RWPE2 (cell line): Measurements from ENCODE around the gene BAIAP2L1.

ENCODE experiments used
- ATAC-seq: fragments of 200-7000 bp; cut with Tn5 transposase; 3 replicates; pipeline ENCODE4 v1.9.1; 2021; ENCODE audit warnings: low read depth
- DNase-seq: peaks from one replicate; pipeline ENCODE4 v3.0.0-alpha.2; 2020; ENCODE audit warnings: low spot score
- H3K27ac ChIP-seq: fragments of 450-650 bp; 2 replicates; pipeline ENCODE4 v1.5.1; 2017; ENCODE audit warnings: mild to moderate bottlenecking; ENCODE audit not compliant: poor library complexity, severe bottlenecking
- H3K27me3 ChIP-seq: fragments of 250-450 bp; sonication (Bioruptor Pico); 2 replicates; pipeline ENCODE4 v1.5.1; 2021; ENCODE audit warnings: mild to moderate bottlenecking, moderate library complexity; ENCODE audit not compliant: insufficient read depth, poor library complexity, severe bottlenecking
- H3K36me3 ChIP-seq: fragments of 250-450 bp; sonication (Bioruptor Pico); 2 replicates; pipeline ENCODE4 v1.5.1; 2020; ENCODE audit warnings: low read depth, mild to moderate bottlenecking, moderate library complexity
- H3K4me1 ChIP-seq: fragments of 250-450 bp; sonication (Bioruptor Pico); 2 replicates; pipeline ENCODE4 v1.5.1; 2021; ENCODE audit warnings: mild to moderate bottlenecking, moderate library complexity; ENCODE audit not compliant: insufficient read depth, poor library complexity, severe bottlenecking
- H3K4me3 ChIP-seq: fragments of 250-450 bp; sonication (Bioruptor Pico); 2 replicates; pipeline ENCODE4 v1.5.1; 2021; ENCODE audit warnings: mild to moderate bottlenecking, moderate library complexity; ENCODE audit not compliant: severe bottlenecking
- H3K9me3 ChIP-seq: fragments of 250-450 bp; sonication (Bioruptor Pico); 2 replicates; pipeline ENCODE4 v1.5.1; 2021; ENCODE audit warnings: mild to moderate bottlenecking, moderate library complexity; ENCODE audit not compliant: severe bottlenecking
- TF ChIP-seq, protein P1 (sequence below): fragments of 450-650 bp; IDR thresholded peaks from one replicate; pipeline ENCODE4 v1.5.1; 2017; ENCODE audit warnings: mild to moderate bottlenecking, moderate library complexity; ENCODE audit not compliant: poor library complexity, severe bottlenecking

The BAIAP2L1 gene

DNA sequence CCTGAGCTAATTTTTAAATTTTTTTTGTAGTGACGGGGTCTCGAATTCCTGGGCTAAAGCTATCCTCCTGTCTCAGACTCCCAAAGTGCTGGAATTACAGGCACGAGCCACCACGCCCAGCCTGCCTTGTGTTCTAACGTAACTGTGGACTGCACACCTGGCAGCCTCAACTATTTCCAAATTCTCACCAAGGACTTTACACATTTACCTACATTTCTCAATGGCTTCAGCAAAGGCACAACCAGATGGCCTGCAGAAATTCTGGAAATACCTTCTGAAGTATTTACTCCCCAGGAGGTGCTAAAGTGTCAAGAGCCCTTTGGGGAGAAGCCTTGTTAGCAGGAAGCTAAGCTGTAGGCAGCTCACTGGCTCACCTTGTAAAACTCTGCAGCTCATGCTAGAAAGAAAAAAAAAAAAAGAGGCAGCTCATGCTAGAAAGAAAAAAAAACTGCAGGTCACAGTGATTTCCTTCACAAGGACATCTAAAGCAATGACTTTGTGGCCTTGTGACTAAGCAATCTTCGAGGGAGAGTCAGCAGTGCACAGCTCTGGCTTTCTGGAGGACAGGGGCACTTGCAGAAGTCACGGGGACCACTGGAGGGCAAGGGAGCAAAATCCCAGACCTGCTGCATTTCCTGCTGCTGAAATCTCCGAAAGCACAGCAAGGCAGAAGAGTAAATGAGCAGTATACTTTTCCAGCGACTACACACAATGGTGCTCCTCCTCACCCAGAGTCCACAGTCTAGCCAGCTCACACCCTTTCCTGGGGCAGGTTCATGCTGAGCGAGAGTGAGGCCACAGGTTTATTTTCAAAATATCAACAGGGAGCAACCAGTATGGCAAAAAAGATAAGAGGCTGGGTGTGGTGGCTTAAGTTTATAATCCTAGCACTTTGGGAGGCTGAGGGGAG, 40.4 kb downstream of the BAIAP2L1 start:
- H3K27me3 ChIP-seq: no peaks in the 10 kb centered on the region
- DNase-seq (no peak), ATAC-seq (no peak)
- peaks cover 23% of the 10 kb centered on the region for H3K4me1 ChIP-seq
- TF ChIP-seq, protein P1, sequence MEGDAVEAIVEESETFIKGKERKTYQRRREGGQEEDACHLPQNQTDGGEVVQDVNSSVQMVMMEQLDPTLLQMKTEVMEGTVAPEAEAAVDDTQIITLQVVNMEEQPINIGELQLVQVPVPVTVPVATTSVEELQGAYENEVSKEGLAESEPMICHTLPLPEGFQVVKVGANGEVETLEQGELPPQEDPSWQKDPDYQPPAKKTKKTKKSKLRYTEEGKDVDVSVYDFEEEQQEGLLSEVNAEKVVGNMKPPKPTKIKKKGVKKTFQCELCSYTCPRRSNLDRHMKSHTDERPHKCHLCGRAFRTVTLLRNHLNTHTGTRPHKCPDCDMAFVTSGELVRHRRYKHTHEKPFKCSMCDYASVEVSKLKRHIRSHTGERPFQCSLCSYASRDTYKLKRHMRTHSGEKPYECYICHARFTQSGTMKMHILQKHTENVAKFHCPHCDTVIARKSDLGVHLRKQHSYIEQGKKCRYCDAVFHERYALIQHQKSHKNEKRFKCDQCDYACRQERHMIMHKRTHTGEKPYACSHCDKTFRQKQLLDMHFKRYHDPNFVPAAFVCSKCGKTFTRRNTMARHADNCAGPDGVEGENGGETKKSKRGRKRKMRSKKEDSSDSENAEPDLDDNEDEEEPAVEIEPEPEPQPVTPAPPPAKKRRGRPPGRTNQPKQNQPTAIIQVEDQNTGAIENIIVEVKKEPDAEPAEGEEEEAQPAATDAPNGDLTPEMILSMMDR: no peak
- no peak overlapping the region for H3K4me3 ChIP-seq
- H3K27ac ChIP-seq: peak overlapping the region; percentile 97
- peaks cover 34% of the 10 kb centered on the region for H3K36me3 ChIP-seq
- H3K9me3 ChIP-seq: no peaks in the 10 kb centered on the region

DNA sequence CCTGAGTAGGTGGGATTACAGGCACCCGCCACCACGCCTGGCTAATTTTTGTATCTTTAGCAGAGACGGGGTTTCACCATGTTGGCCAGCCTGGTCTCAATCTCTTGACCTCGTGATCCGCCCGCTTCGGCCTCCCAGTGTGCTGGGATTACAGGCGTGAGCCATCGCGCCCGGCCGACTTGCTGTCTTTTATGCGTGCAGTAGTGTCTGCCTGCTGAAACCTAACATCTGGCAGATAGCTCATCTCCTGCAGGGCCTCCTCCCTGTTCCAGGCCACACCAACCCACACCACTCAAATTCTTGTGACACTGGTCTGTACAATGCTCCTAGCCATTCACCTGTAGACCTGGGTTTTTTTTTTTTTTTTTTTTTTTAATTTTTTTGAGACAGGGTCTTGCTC, 41.5 kb downstream of the BAIAP2L1 start:
- H3K4me3 ChIP-seq: no peak overlapping the region
- peak overlapping the region; percentile 97 for H3K27ac ChIP-seq
- H3K4me1 ChIP-seq: peaks cover 32% of the 10 kb centered on the region
- DNase-seq (no peak), ATAC-seq (no peak)
- H3K36me3 ChIP-seq: peaks cover 36% of the 10 kb centered on the region
- TF ChIP-seq, protein P1: no peak
- no peaks in the 10 kb centered on the region for H3K27me3 ChIP-seq
- no peaks in the 10 kb centered on the region for H3K9me3 ChIP-seq

DNA sequence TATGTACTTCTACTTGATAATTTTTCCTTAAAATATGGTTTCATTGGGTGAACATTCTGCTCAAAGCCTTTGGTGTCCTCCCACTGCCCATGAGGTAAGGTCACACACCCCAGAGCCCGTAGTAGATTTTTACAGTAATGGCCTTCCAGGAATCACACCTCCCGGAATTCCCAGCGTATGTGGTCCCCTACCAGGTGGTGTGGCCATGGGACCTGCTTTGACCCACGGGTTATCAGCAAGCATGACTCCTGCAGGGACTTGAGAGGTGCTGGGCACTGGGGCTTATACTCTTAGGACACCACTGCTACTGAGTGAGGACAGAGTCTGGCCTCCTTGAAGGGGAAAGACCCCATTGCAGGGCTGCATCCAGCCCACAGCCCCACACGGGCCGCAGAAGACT, 42.2 kb downstream of the BAIAP2L1 start:
- TF ChIP-seq, protein P1: no peak
- no peaks in the 10 kb centered on the region for H3K27me3 ChIP-seq
- H3K36me3 ChIP-seq: peaks cover 35% of the 10 kb centered on the region
- ATAC-seq: no peak
- H3K27ac ChIP-seq: peak overlapping the region; percentile 97
- DNase-seq: no peak
- H3K4me1 ChIP-seq: peaks cover 38% of the 10 kb centered on the region
- H3K4me3 ChIP-seq: no peak overlapping the region
- H3K9me3 ChIP-seq: no peaks in the 10 kb centered on the region

DNA sequence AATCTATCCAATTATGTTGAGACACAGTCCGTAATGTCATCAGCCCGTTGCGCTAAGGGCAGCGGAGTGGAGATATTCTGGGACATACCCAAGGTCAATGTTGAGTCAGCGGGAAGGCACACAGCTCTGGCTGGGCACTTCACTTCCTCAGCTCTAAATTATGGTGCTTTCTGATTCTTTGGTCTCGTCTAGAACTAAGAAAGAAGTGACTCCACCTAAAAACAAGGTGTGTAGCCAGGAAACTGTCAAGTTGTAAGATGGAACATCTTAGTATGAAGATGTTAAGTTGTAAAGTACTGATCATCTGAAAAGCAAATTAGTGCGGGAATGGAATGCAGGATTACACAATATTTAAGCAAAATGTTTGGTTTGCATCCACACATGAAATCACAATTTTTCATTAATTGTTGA, 43.1 kb downstream of the BAIAP2L1 start:
- peak; percentile 60 for ATAC-seq
- H3K4me1 ChIP-seq: peaks cover 45% of the 10 kb centered on the region
- H3K9me3 ChIP-seq: no peaks in the 10 kb centered on the region
- peaks cover 32% of the 10 kb centered on the region for H3K36me3 ChIP-seq
- H3K4me3 ChIP-seq: no peak overlapping the region
- TF ChIP-seq, protein P1: no peak
- no peaks in the 10 kb centered on the region for H3K27me3 ChIP-seq
- DNase-seq: no peak
- peak overlapping the region; percentile 97 for H3K27ac ChIP-seq

DNA sequence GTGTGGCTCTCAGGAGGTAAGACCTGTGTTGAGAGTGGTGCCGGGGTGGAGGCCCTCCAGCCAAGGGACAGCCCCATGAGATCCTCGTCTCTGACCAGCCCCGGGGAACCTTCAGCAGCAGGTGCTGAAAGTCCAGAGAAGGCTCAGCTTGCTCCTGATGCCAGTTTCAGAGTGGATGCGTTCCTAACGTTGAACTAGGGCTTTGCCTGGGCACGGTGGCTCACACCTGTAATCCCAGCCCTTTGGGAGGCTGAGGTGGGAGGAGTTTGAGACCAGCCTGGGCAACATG, 45.7 kb downstream of the BAIAP2L1 start:
- DNase-seq (no peak), ATAC-seq (no peak)
- Histone ChIP-seq H3K4me1 (peaks cover 52% of the 10 kb centered on the region), H3K27me3 (no peaks in the 10 kb centered on the region), H3K9me3 (no peaks in the 10 kb centered on the region), H3K4me3 (no peak overlapping the region), H3K27ac (peak overlapping the region; percentile 97), H3K36me3 (peaks cover 30% of the 10 kb centered on the region)
- TF ChIP-seq, protein P1: no peak
